IPS DF 4.7 (cell line): ENCODE measurements around the gene NKIRAS1.
A peak's percentile ranks its signal among the peaks of the same experiment; 100 is the strongest.

Experiments used
- DNase-seq: peaks from one replicate; pipeline ENCODE4 v3.0.0-alpha.2; 2013; ENCODE audit warnings: low spot score; ENCODE audit errors: extremely low read depth

Gene NKIRAS1

DNA sequence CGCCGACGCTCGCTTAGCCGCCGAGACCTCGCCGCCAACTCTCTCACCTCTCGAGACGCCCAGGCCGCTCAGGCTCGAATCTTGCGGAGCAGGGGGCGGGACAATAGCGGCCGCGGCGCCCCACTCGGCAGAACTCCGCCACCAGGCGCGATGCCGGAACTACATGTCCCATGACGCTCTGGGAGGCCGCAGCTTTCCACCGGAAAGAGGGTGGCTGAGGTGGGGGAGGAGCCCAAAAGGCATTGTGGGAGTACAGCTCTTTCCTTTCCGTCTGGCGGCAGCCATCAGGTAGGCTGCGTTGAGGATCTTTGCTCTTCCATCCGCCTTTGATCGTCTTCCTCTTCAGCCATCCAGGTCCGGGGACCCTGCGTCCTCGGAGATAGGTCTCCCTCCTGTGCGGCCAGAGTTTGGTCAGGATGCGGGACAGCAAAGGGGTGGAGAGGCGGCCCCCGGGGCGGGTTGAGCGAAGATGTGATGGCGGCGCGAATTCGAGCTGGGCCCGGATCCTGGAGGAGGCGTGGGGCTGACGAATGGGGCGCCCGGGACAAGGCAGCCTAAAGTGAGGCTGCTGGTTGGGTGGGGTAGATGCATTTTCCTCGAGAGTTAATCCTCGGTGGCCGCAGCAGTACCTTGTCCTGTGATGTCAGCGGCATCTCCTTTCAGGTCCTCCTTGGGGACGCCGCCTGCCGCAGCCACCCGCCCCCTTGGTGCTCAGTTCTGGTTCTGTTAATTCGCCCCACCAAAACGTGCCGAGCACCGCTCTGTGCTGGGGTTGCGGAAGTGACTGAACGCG is at the start of gene NKIRAS1, which contains the start of gene RPL15:
Gene NKIRAS1, minus strand, starts transcription at position 105 of the 793 bp plus-strand sequence. CDS start 6,086 bp downstream, outside the sequence.
Gene RPL15, plus strand, starts transcription at position 247 of the 793 bp plus-strand sequence. CDS start 728 bp downstream, outside the sequence.
- DNase-seq: peak; percentile 86

DNA sequence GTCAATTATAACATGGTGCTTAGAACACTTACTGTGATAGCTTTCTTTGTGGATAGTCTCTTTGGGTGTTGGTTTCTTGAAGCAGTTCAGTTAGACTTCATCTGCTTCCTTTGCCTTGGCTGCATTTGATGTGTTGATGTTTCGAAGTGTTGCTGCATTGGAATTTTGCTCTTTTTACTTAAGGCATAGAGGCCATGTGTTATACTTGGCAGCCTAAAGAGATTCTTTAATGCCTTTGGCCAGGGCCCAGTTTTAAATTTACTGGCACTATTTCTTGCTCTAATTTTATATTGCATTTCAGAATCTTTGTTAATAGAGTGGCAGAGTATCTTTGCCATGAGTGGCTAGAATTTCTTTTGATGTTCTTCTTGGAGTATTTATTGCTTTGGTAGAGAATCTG is 49.5 kb upstream of the NKIRAS1 start:
- no peak for DNase-seq

- DNase-seq: no peak
These were observed 47.9 kb upstream of the NKIRAS1 start for GRCh38 chr3:23964537-23965235.

DNA sequence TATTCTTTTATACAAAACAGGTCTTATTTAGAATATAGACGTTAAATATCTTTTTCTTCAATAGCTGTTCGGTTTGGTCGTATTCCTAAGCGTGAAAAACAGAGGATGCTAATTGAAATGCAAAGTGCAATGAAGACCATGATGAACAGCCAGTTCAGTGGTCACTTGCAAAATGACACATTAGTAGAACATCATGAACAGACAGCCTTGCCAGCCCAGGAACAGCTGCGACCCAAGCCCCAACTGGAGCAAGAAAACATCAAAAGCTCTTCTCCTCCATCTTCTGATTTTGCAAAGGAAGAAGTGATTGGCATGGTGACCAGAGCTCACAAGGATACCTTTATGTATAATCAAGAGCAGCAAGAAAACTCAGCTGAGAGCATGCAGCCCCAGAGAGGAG is 45.1 kb upstream of the NKIRAS1 start:
- no peak for DNase-seq

GRCh38 chr3:23961066-23961465 is 44.3 kb upstream of the NKIRAS1 start:
- DNase-seq: no peak

DNA sequence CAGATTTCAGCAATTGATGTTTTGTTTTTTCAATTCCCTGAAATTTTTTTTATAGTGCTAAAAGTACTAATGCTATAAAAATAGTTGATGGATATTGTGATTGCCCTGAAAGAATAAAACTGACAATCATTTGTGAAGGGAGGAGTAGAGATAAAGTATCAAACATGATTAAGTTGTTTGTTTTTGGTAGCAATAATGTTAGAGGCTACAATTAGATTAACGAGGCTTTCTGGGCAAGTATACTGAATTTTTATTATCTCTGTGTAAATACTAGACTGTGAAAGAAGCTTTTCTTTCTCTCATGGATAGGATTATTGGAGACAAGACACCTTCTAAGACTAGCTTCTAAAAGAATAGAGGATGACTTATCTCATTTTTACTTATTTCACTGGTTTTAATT is 43.9 kb upstream of the NKIRAS1 start:
- no peak for DNase-seq

- no peak for DNase-seq
These were observed 42.5 kb upstream of the NKIRAS1 start for GRCh38 chr3:23959135-23959900.

DNA sequence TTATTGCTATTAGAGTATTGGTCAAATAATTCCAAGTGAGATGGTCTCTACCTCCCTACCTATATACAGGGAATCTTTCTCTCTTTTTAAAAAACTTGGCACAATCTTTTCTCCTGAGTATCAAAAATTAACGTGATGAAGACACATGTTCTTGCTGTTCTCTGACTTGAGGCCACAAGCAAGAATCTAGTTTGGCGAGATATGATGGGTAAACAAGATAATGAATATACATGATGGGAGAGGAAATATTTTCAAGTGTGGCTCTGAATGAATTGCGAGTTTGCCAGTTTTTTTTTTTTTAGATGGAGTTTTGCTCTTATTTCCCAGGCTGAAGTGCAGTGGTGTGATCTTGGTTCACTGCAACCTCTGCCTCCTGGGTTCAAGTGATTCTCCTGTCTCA is 39.9 kb upstream of the NKIRAS1 start:
- no peak for DNase-seq

GRCh38 chr3:23954144-23954543 is 37.4 kb upstream of the NKIRAS1 start:
- no peak for DNase-seq

DNA sequence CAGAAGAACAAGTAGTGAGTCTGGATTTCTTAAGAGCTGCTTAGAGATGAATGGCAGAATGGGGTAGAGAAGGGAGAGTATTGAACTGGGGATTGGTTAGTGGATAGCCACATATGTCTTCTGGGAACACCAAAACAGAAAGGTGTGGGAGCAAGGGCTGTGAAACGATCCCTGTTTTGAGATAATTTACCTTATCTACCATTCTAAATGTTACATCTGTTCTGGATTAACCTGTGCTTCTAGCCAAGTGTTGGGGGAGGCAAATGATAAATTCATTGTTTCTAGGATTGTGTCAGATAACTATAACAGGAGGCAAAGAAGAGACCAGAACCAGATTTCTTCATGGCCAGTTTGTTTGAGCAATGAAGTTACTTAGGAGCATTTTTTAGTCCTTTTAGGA is 36.7 kb upstream of the NKIRAS1 start:
- DNase-seq: no peak

DNA sequence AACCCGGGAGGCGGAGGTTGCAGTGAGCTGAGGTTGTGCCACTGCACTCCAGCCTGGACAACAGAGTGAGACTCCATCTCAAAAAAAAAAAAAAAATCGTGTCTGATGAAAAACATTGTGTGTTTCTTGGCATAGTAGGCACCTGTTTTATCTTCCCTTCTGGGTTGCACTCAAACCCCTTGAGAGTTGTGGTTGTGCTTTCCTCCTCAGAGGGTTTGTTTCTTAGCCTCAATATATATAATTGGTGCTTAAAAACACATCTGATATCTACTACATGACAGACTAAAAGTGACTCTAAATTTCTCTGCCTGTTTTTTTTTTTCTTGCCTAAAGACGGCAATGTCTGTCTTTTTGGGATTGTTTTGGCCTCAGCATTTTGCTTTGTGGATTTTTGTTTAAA is 35.9 kb upstream of the NKIRAS1 start:
- DNase-seq: no peak

DNA sequence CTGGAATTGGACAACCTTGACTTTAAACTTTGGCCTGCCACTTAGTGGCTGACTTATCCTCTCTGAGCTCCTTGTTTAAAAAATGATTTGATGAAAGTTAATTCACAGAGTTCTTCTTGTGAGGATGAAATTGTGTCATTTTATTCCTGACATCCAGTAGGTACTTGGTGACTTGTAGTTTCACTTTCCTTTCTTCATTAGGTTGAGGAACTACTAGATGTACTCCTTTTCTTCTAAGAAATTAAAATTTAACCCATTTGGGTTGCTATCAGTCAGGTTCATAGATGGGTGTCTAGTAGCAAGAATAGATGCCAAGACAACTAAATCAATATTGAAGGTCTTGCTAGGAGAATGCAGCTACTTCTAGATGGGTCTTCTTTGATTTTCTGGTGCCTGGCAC is 33.5 kb upstream of the NKIRAS1 start:
- no peak for DNase-seq

DNA sequence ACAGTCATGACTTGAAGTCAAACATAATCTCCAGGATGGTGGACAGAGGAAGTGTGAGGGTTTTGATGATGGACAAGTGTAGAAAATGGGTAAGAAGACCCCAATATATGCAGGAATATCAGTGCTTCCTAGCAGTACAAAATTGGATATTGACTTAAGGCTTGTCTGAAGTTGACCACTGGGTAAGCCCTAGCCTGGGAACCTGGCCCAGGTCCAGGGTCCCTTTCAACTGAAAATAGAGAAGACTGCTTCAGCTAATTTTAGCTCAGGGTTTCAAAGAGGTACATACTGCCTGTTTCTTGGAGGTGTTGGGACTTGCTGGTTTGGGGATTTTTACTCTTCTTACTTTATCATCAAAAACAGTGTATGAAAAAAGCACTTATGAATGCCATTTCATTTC is 33.0 kb upstream of the NKIRAS1 start:
- no peak for DNase-seq

DNA sequence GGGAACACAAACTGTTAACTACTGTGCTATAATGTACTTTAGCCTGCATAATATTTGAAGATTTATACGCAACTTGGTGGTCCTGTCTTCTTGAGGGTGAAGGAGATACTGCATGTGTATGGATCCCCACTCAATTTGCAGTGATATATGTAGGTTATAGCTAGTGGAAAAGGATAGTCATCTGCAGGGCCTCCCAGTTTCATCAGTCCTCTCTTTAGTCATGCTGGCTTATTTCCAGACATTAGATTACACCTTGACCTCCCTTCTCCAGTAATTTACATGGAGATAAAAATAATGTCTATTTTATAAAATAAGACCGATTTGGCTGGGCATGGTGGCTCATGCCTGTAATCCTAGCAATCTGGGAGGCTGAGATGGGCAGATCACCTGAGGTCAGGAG is 32.0 kb upstream of the NKIRAS1 start:
- no peak for DNase-seq

DNA sequence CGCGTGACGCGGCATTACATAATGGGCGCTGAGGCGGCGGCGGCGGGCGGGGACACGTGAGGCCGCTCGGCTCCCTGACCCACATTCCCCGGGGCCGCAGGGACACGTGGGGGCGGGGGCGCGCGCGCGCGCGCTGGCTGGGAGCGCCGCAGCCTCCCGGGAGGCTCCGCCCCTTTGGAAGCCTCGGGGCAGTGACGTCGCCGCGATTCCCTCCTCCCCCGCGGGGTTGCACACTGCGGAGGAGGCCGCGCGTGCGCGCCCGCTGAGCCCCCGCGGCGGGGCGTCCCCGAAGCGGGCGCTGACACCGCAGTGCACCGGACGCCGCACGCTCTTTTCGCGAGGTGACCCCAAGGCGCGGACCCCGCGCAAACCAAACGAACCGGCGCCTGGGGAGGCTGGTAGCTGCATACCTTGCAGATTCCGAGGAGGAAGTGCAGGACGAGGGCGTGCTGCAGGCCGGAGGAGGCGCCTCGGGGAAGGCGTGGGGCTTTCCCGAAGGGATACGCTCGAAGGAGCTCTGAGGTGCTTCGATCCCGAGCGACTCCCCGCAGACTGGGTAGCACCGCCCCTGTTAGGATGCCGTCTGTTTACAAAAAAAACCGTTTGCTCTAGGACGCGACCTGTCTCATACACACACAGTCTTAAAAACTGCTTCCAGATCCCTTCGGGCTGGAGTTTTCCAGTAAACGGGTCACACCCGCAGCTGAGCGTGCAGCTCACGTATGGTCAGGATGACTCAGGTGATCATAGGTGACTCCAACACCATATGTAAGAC is 29.3 kb upstream of the NKIRAS1 start:
- DNase-seq: peak; percentile 36

- no peak for DNase-seq
These were observed 28.8 kb upstream of the NKIRAS1 start for GRCh38 chr3:23945663-23945912.

DNA sequence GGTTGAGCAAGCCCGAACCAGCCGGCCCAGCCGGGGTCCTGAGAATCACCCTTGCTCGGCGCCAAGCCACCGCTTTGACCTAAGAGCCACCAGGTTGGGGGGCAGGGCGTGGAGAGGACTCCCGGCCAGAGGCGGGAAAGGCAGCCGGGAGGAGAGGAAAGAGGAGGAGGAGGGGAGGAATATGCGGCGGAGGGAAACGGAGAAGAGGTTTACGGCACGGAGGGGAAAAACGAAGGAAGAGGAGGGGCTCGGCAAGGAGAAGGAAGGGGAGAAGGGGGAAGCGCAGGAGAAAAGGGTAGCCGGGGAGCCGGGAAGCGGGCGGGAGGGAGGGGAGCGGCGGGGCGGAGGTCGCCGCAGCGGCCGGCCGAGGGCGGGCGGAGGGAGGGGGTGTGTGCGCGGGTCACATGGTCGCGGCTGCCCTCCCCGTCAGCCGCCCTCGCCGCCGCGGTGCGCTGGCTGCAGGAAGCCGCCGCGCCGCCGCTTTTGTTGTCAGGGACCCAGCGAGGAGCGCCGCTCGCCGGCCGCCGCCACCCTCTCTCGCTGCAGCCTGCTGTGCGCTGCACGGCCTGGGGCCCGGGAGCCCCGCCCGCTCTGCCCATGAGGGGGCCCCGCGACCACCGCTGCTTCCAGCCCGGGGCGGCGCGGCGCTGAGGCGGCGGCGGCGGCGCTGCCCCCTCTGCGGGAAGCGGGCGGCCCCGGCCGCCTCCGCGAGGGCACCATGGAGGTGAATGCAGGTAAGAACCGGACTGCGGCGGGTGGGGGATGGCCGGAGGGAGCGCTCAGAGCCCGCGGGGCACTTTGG is 28.3 kb upstream of the NKIRAS1 start, which contains the start of gene NR1D2:
Gene NR1D2, plus strand, starts transcription at position 426 of the 802 bp plus-strand sequence. Its CDS starts 293 bp downstream, at position 719.
- DNase-seq: no peak

DNA sequence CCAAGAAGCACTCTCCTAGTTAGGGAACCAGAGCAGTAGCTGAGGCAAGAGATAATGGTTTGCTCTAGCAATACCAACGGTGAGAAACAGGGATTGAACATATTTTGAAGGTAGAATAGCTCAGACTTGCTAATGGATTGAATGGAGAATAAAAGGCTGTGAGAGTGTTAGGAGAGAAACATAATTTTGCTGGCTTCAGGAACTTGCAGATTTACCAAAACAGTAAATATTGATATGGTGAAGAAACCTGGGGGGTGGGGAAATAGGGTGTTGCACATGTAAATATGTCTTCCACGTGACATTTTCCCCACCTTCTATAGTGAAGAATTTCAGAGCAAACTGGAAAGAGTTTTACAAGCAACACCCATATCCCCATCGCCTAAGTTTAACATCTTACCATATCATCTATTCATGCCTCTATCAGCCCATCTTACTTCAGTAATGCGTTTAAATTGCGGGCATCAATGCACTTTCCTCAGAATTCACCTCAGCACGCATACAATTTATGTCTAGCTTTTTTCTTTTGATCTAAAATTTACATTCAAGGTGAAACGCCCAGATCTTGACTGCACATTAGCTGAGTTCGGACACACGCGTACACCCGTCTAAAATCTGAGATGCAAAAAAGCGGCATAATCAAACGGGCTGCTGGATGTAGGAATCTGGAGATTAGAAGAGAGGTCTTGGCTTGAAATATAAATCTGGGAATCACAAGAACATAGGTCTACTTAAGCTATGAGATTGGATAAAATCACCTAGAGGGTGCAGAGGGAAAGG is 27.4 kb upstream of the NKIRAS1 start:
- DNase-seq: no peak

GRCh38 chr3:23942546-23942945 is 25.8 kb upstream of the NKIRAS1 start:
- no peak for DNase-seq

DNA sequence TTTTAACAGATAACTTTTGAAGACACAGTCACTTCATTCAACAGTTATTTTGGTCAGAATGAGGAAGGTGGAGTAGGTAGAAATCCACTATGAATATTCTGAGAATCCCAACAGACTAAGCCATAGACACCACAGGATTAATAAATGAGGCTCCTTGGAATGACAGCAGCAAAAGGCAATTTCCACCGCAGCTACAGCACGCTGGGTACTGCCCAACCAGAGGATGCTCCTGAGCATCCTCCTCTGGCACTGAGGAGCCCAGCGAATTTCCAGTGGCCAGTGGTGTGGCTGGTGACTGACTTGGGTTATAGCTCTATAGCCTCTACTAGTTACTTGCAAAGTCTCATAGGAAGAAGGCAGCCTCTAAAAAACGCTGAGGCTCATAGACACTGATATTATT is 24.6 kb upstream of the NKIRAS1 start:
- DNase-seq: no peak
